Ectodermal cell (in vitro differentiated cells): ENCODE results near the gene TBC1D14.

Experiments used
- H3K27ac ChIP-seq: 2 replicates; pipeline ENCODE4 v1.7.0; 2013; ENCODE audit warnings: mild to moderate bottlenecking, low read depth, low read length; ENCODE audit not compliant: insufficient read depth, poor library complexity, severe bottlenecking
- H3K27me3 ChIP-seq: 2 replicates; pipeline ENCODE4 v1.7.0; 2013; ENCODE audit warnings: mild to moderate bottlenecking, low read length; ENCODE audit not compliant: insufficient read depth, control insufficient read depth, poor library complexity, severe bottlenecking
- H3K36me3 ChIP-seq: one replicate; pipeline ENCODE4 v1.7.0; 2013; ENCODE audit warnings: low read length; ENCODE audit not compliant: control insufficient read depth, insufficient read depth
- H3K4me1 ChIP-seq: one replicate; pipeline ENCODE4 v1.7.0; 2013; ENCODE audit warnings: low read length; ENCODE audit not compliant: control insufficient read depth, insufficient read depth
- H3K4me3 ChIP-seq: 2 replicates; pipeline ENCODE4 v1.7.0; 2013; ENCODE audit warnings: low read depth, low read length, control low read depth; ENCODE audit not compliant: insufficient read depth
- H3K9me3 ChIP-seq: 2 replicates; pipeline ENCODE4 v1.7.0; 2013; ENCODE audit warnings: mild to moderate bottlenecking, low read length, moderate library complexity; ENCODE audit not compliant: control insufficient read depth
- WGBS, 2 experiments: methylation state at CpG; one replicate each; pipeline ENCODE4 v1.1.7; 2013; ENCODE audit warnings: missing lambda C conversion rate in 2 of 2; 5-methylcytosine and 5-hydroxymethylcytosine counted together

TBC1D14 gene

DNA sequence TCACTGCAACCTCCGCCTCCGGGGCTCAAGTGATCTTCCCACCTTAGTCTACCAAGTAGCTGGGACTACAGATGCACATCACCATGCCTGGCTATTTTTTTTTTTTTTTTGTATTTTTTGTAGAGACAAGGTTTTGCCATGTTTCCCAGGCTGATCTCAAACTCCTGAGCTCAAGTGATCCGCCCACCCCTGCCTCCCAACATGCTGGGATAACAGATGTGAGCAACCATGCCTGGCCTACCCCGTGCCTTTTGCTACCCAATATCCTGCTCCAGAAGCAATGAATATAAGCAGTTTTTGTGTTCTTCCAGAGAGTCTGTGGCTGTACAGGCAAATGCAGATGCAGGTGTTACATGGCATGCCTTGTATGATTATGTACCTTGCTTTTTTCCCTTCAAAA lies 50.5 kb downstream of the TBC1D14 start:
- H3K4me1 ChIP-seq, result peaks cover 37% of the 10 kb centered on the region
- no peak overlapping the region for H3K27ac ChIP-seq
- WGBS, 2 experiments, result 78 to 85% methylated on average over 4 of the region's 4 CpGs
- H3K27me3 ChIP-seq, result no peaks in the 10 kb centered on the region
- H3K36me3 ChIP-seq, result no peaks in the 10 kb centered on the region
- no peaks in the 10 kb centered on the region for H3K9me3 ChIP-seq
- no peak overlapping the region for H3K4me3 ChIP-seq

GRCh38 chr4:6960628-6961412 lies 51.2 kb downstream of the TBC1D14 start:
- no peak overlapping the region for H3K4me3 ChIP-seq
- 90 to 94% methylated on average over 20 of the region's 20 CpGs for WGBS, 2 experiments
- H3K36me3 ChIP-seq, result no peaks in the 10 kb centered on the region
- H3K4me1 ChIP-seq, result peaks cover 31% of the 10 kb centered on the region
- no peak overlapping the region for H3K27ac ChIP-seq
- H3K9me3 ChIP-seq, result no peaks in the 10 kb centered on the region
- H3K27me3 ChIP-seq, result no peaks in the 10 kb centered on the region

GRCh38 chr4:6961496-6962210 lies 52.0 kb downstream of the TBC1D14 start:
- peak overlapping the region; percentile 86 for H3K27ac ChIP-seq
- WGBS, 2 experiments, result 82 to 85% methylated on average over 20 of the region's 20 CpGs

GRCh38 chr4:6962211-6963041 lies 52.8 kb downstream of the TBC1D14 start:
- H3K4me3 ChIP-seq, result no peak overlapping the region
- peak overlapping the region; percentile 86 for H3K27ac ChIP-seq
- no peaks in the 10 kb centered on the region for H3K27me3 ChIP-seq
- H3K9me3 ChIP-seq, result no peaks in the 10 kb centered on the region
- H3K4me1 ChIP-seq, result peaks cover 30% of the 10 kb centered on the region
- WGBS, 2 experiments, result 37 to 38% methylated on average over 17 of the region's 17 CpGs
- no peaks in the 10 kb centered on the region for H3K36me3 ChIP-seq

More at GRCh38 chr4:6961496-6962210, 52.0 kb downstream of the TBC1D14 start:
- no peaks in the 10 kb centered on the region for H3K9me3 ChIP-seq
- H3K27me3 ChIP-seq, result no peaks in the 10 kb centered on the region
- H3K4me3 ChIP-seq, result no peak overlapping the region
- peaks cover 30% of the 10 kb centered on the region for H3K4me1 ChIP-seq
- no peaks in the 10 kb centered on the region for H3K36me3 ChIP-seq

DNA sequence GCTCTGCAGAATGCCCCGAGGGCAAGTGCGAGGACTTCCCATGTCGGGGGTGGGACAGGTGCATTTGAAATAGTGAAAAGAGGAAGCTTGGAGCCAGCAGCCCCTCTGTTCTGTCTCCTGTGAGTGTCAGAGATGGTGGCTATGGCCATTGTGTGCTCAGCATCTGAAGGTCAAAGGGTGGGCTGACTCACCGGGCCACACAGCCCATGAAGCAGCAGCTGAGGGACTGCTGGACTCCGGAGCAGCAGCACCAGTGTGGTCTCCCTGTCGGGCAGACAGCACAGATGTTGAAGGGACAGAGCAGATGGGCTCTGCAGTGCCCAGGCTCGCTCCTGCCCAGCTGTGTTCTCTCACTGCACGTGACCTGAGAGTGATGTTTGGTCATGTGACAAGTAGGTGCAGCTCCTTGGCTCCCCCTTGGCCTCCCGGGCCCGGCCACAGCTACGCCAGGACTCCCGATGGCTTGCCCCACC lies 53.5 kb downstream of the TBC1D14 start:
- H3K4me3 ChIP-seq, result no peak overlapping the region
- peak overlapping the region; percentile 86 for H3K27ac ChIP-seq
- WGBS, 2 experiments, result 68 to 72% methylated on average over 12 of the region's 12 CpGs
- H3K27me3 ChIP-seq, result no peaks in the 10 kb centered on the region
- no peaks in the 10 kb centered on the region for H3K9me3 ChIP-seq
- H3K36me3 ChIP-seq, result no peaks in the 10 kb centered on the region
- peaks cover 30% of the 10 kb centered on the region for H3K4me1 ChIP-seq

DNA sequence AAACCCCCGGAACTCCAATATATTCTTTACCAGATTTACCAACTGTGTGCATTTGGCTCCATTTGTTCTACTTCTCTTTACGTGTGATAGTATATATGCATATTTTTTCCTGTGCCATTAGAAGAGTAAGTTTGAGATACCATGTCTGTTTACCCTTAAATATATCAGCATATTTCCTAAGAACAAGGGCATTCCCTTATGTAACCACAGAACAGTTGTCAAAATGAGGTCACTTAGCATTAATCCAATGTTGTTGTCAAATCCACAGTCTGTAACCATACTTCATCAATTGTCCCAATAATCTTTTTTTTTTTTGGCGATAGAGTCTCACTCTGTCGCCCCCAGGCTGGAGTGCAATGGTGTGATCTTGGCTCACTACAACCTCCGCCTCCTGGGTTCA lies 55.2 kb downstream of the TBC1D14 start:
- no peaks in the 10 kb centered on the region for H3K9me3 ChIP-seq
- H3K36me3 ChIP-seq, result no peaks in the 10 kb centered on the region
- H3K4me3 ChIP-seq, result no peak overlapping the region
- H3K4me1 ChIP-seq, result peaks cover 23% of the 10 kb centered on the region
- H3K27ac ChIP-seq, result no peak overlapping the region
- no peaks in the 10 kb centered on the region for H3K27me3 ChIP-seq
- 82 to 95% methylated on average over 4 of the region's 5 CpGs for WGBS, 2 experiments

DNA sequence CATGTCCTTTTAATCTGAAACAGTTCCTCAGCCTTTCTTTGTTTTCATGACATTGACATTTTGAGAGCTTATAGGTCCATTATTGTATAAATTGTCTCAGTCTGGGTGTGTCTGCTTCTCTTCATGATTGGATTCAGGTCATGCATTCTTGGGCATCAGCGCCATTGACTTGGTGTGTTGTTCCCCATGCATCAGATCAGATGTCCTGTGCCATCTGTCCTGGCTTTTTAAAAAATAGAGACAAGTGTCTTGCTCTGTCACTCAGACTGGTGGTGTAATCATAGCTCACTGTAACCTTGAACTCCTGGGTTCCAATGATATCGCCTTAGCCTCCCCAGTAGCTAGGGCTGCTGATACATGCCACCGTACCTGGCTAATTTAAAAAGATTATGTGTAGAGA lies 55.7 kb downstream of the TBC1D14 start:
- Histone ChIP-seq H3K27ac (no peak overlapping the region), H3K4me3 (no peak overlapping the region), H3K4me1 (peaks cover 20% of the 10 kb centered on the region), H3K27me3 (no peaks in the 10 kb centered on the region), H3K36me3 (no peaks in the 10 kb centered on the region), H3K9me3 (no peaks in the 10 kb centered on the region)
- 93 to 94% methylated on average over 3 of the region's 3 CpGs for WGBS, 2 experiments

GRCh38 chr4:6967846-6968340 lies 58.3 kb downstream of the TBC1D14 start:
- Histone ChIP-seq H3K4me3 (no peak overlapping the region), H3K4me1 (peaks cover 13% of the 10 kb centered on the region), H3K36me3 (no peaks in the 10 kb centered on the region), H3K27me3 (no peaks in the 10 kb centered on the region), H3K9me3 (no peaks in the 10 kb centered on the region), H3K27ac (no peak overlapping the region)
- 95 to 97% methylated on average over 15 of the region's 15 CpGs for WGBS, 2 experiments

DNA sequence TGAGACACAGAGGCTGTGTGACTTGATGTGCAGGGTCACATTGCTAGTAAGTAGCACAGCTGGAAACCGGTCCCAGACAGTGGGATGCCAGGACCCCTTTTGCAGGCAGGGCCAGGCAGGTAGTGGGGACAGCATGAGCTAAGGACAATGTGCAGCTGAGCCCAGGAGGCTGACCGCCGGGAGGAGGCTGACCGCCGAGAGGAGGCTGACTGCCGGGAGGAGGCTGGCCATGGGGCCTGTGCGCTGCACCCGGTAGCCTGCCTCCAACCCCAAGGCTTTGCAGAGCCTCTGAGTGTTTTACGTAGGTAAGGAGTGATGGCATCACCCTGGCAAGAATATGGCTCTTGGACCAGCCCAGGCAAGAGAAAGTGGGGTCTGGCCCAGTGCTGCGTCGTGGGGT lies 58.9 kb downstream of the TBC1D14 start:
- 83 to 86% methylated on average over 11 of the region's 11 CpGs for WGBS, 2 experiments
- Histone ChIP-seq H3K27ac (no peak overlapping the region), H3K9me3 (no peaks in the 10 kb centered on the region), H3K4me3 (no peak overlapping the region), H3K36me3 (no peaks in the 10 kb centered on the region), H3K4me1 (peaks cover 9% of the 10 kb centered on the region), H3K27me3 (no peaks in the 10 kb centered on the region)
